DND-41 (cell line): ENCODE measurements around the gene RELL1.

Source experiments
- ATAC-seq: fragments of 200-7000 bp; cut with Tn5 transposase; 3 replicates; pipeline ENCODE4 v1.9.1; 2021; ENCODE audit warnings: low read depth; ENCODE audit not compliant: insufficient read depth
- DNase-seq: peaks from one replicate; pipeline ENCODE4 v3.0.0-alpha.2; 2020
- H2AFZ ChIP-seq: 2 replicates; pipeline ENCODE4 v1.6.0; 2012; ENCODE audit warnings: low read depth, low read length
- H3K27ac ChIP-seq: 2 replicates; pipeline ENCODE4 v1.5.1; 2012; ENCODE audit warnings: low read length, inconsistent platforms
- H3K27me3 ChIP-seq: fragments of 200-600 bp; sonication (generic); 2 replicates; pipeline ENCODE4 v1.6.0; 2012; ENCODE audit warnings: low read length, mild to moderate bottlenecking, inconsistent platforms; ENCODE audit not compliant: insufficient read depth, poor library complexity
- H3K36me3 ChIP-seq: 2 replicates; pipeline ENCODE4 v1.5.1; 2012; ENCODE audit warnings: low read length, inconsistent platforms; ENCODE audit not compliant: insufficient read depth
- H3K4me1 ChIP-seq: 2 replicates; pipeline ENCODE4 v1.5.1; 2012; ENCODE audit warnings: mild to moderate bottlenecking, low read length; ENCODE audit not compliant: insufficient read depth
- H3K4me2 ChIP-seq: 2 replicates; pipeline ENCODE4 v1.6.0; 2012; ENCODE audit warnings: mild to moderate bottlenecking, moderate library complexity, low read length, inconsistent platforms; ENCODE audit not compliant: insufficient read depth
- H3K4me3 ChIP-seq, 2 experiments: fragments of 200-600 bp in 1 of 2; shearing (Covaris generic) in 1 of 2; 2 replicates each; pipeline ENCODE4 v1.5.1; 2012 to 2016; ENCODE audit warnings: inconsistent platforms in 2 of 2, low read length in 2 of 2, mild to moderate bottlenecking in 2 of 2, low read depth in 1 of 2, moderate library complexity in 1 of 2
- H3K79me2 ChIP-seq: 2 replicates; pipeline ENCODE4 v1.6.0; 2012; ENCODE audit warnings: low read length, inconsistent platforms; ENCODE audit not compliant: insufficient read depth
- H3K9ac ChIP-seq: 2 replicates; pipeline ENCODE4 v1.6.0; 2012; ENCODE audit warnings: low read depth, mild to moderate bottlenecking, inconsistent platforms, low read length, moderate library complexity
- H3K9me3 ChIP-seq: 2 replicates; pipeline ENCODE4 v1.5.1; 2012; ENCODE audit warnings: low read length, moderate library complexity, mild to moderate bottlenecking, inconsistent platforms; ENCODE audit not compliant: insufficient read depth, severe bottlenecking
- H4K20me1 ChIP-seq: 2 replicates; pipeline ENCODE4 v1.6.0; 2012; ENCODE audit warnings: low read length; ENCODE audit not compliant: insufficient read depth
- CTCF ChIP-seq: IDR thresholded peaks from 2 replicates; pipeline ENCODE4 v1.5.1; 2012; ENCODE audit warnings: borderline replicate concordance, low read length, moderate library complexity, mild to moderate bottlenecking; ENCODE audit not compliant: poor library complexity, severe bottlenecking; ENCODE audit errors: extremely low read depth
- EZH2 ChIP-seq: IDR thresholded peaks from 3 replicates; pipeline ENCODE4 v1.6.1; 2012; ENCODE audit warnings: borderline replicate concordance, low read depth, mild to moderate bottlenecking, moderate library complexity, low read length, inconsistent platforms; ENCODE audit not compliant: severe bottlenecking

Gene RELL1

GRCh38 chr4:37562592-37562991 is 123.6 kb downstream of the RELL1 start:
- no peak for ATAC-seq
- DNase-seq, result no peak
- H3K4me2 ChIP-seq, result no peak overlapping the region
- no peaks in the 10 kb centered on the region for H3K36me3 ChIP-seq
- H3K4me1 ChIP-seq, result no peaks in the 10 kb centered on the region
- no peaks in the 10 kb centered on the region for H3K9me3 ChIP-seq
- no peak overlapping the region for H2AFZ ChIP-seq
- H3K27me3 ChIP-seq, result no peaks in the 10 kb centered on the region
- H3K79me2 ChIP-seq, result no peaks in the 10 kb centered on the region
- H3K9ac ChIP-seq, result no peak overlapping the region
- no peak overlapping the region for H3K27ac ChIP-seq
- no peak for TF ChIP-seq EZH2
- H4K20me1 ChIP-seq, result no peaks in the 10 kb centered on the region
- H3K4me3 ChIP-seq, result no peak overlapping the region

- no peak for ATAC-seq
- TF ChIP-seq EZH2 (no peak), CTCF (no peak)
- H3K27me3 ChIP-seq, result no peaks in the 10 kb centered on the region
- H3K36me3 ChIP-seq, result no peaks in the 10 kb centered on the region
- H2AFZ ChIP-seq, result no peak overlapping the region
- no peaks in the 10 kb centered on the region for H3K9me3 ChIP-seq
- no peaks in the 10 kb centered on the region for H3K4me1 ChIP-seq
- no peak overlapping the region for H3K4me3 ChIP-seq
- no peaks in the 10 kb centered on the region for H3K79me2 ChIP-seq
- no peak overlapping the region for H3K4me2 ChIP-seq
- H4K20me1 ChIP-seq, result no peaks in the 10 kb centered on the region
- H3K9ac ChIP-seq, result no peak overlapping the region
- no peak for DNase-seq
- no peak overlapping the region for H3K27ac ChIP-seq
These were observed 124.4 kb downstream of the RELL1 start for GRCh38 chr4:37561803-37562207.

GRCh38 chr4:37561196-37561802 is 124.9 kb downstream of the RELL1 start:
- Histone ChIP-seq H3K79me2 (no peaks in the 10 kb centered on the region), H3K4me3 (no peak overlapping the region), H3K36me3 (no peaks in the 10 kb centered on the region), H3K4me2 (no peak overlapping the region), H3K9ac (no peak overlapping the region), H2AFZ (no peak overlapping the region), H3K4me1 (no peaks in the 10 kb centered on the region), H3K9me3 (no peaks in the 10 kb centered on the region), H3K27me3 (no peaks in the 10 kb centered on the region), H4K20me1 (no peaks in the 10 kb centered on the region), H3K27ac (no peak overlapping the region)
- DNase-seq, result no peak
- no peak for ATAC-seq
- TF ChIP-seq EZH2, result no peak
- TF ChIP-seq CTCF, result no peak
